GM18870 (cell line): ENCODE results near the gene OR5AL1.
"Not testable (repeated sequence)": the region's sequence is repeated elsewhere in the genome, so short reads cannot be mapped to it uniquely, and the experiment has no call there.

ENCODE experiments used
- ATAC-seq: cut with Tn5 transposase; IDR thresholded peaks from one replicate; pipeline ENCODE4 v1.9.1; 2021; ENCODE audit warnings: moderate library complexity; ENCODE audit not compliant: unreplicated experiment

Gene OR5AL1

DNA sequence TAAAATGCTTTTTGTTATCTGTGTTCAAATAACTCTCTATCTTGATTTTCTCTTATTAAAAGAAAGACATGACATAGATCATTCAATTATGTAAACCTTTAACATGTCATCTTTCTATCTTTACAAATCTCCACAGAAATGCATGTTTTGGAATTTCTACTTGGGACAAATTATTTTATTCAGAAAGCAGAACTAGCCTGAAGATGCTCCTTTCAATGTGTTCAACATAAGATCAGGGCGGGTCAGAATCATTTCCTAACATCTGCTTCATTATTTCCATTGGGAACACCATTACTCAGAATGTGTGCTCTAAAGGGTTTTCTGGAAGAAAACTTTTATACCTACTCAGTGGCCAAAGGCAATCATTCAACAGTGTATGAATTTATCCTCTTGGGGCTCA is at the start of gene OR5AL1:
TSS of gene OR5AL1 (plus strand) at position 301 of the 400 bp plus-strand sequence.
- no peak for ATAC-seq

DNA sequence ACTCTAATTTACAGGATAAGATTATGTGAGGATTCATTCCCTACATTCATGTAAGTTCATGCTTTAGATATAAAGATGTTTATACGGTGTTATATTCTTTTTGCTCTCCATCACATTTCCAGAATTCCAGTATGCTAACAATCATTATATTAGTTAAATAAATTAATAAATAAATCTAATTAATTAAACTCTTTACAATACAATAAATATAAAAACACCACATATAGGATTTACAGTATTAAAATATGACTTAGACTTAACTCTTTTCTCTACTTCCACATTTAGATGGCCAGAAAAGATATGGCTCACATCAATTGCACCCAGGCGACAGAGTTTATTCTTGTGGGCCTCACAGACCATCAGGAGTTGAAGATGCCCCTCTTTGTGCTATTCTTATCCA is 37.2 kb upstream of the OR5AL1 start, which contains the start of gene OR8U1:
TSS of gene OR8U1 (plus strand) at position 301 of the 400 bp plus-strand sequence. CDS start at position 301, 0 bp downstream.
- no peak for ATAC-seq

DNA sequence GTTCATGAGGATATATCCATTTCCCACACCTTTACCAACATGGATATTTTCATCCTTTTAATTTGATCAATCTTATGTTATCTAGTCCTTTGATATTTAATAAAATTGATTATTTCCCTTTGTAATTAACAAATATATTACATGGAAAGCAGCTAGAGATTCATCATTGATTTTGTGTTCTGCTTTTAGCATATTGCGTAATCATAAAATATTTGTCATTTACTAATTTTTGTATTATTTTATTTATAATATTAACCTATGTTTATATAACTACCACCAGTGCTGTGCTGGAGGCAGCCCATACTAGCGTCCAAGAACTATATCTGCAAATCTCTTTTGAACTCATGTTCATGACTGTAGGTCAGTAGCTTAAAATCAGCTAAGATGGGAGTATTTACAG is 32.4 kb upstream of the OR5AL1 start:
- no peak for ATAC-seq

DNA sequence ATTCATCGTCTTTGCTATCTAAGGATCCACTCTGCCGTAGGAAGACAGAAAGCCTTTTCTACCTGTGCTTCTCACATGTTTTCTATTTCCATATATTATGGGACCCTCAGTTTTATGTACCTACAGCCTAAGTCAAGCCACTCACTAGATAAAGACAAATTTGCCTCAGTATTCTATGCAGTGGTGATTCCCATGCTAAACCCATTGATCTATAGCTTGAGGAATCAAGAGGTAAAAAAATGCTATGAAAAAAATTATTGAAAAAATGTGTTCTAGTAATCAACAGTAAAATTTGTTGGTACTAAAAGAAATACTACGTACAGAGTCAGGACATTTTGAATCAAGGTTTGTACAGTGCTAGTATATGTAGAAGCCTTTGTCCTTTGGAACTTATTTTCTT is 18.1 kb upstream of the OR5AL1 start:
- no peak for ATAC-seq

DNA sequence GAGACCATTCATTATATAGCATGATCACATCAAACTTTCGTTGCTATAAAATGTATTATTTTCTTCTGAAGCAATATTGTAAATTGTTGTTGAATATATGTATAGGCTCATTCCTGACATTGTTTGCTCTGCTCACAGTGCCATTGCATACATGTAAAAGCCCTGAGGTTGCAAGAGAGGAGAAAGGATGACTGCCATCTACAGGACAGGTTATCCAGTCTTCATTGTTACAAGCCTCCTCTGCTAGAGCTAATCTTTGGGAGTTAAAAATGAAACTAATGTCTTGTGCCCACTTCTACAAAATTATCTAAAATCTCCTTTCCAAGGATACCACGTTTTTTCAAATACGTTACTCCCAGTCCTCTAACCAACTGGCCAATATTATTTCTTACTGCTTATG is 16.4 kb upstream of the OR5AL1 start:
- no peak for ATAC-seq

DNA sequence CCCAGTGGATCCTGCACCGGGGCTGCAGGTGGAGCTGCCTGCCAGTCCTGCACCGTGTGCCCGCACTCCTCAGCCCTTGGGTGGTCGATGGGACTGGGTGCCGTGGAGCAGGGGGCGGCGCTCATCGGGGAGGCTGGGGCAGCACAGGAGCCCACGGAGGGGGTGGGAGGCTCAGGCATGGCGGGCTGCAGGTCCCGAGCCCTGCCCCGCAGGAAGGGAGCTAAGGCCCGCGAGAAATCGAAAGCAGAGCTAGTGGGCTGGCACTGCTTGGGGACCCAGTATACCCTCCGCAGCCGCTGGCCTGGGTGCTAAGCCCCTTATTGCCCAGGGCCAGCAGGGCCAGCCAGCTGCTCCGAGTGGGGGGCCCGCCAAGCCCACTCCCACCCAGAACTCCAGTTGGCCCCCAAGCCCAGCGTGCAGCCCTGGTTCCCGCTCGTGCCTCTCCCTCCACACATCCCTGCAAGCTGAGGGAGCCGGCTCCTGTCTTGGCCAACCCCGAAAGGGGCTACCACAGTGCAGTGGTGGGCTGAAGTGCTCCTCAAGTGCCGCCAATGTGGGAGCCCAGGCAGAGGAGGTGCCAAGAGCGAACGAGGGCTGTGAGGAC is 10.5 kb upstream of the OR5AL1 start:
- ATAC-seq = not testable (repeated sequence)

DNA sequence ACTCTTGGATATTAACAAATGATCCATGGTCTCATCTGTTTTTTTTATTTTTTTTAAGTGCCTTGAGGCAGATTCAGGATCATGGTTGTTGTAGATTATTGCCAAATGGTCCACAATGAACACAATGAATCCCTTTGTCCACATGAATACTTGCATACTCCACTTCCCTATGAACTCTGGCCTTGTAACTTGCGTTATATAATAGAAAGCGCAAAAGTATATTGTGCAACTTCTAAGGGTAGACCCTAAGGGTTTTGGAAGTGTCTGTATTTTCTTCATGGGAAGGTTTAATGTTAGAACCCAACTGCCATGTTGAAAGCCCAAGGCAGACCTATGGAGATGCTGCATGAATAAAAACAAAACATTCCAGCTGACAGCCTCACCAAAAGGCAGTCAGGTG is 8.1 kb upstream of the OR5AL1 start:
- ATAC-seq = no peak

DNA sequence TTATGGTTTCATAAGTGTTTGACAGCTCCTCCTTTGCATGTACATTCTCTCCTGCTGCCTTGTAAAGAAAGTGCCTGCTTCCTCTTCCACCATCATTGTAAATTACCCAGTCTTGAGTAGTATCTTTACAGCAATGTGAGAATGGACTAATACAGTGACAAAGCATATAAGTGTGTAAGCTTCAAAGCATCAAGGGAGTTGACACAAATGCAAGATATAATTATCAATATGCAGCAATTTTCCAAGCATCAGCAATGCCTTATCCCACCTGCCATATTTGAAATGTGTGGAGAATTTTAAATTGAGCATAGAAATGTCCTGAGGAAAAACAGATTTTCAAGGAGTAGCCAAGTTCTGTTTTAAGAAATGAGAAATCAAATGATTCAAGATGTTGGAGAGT is 1.7 kb upstream of the OR5AL1 start:
- no peak for ATAC-seq

DNA sequence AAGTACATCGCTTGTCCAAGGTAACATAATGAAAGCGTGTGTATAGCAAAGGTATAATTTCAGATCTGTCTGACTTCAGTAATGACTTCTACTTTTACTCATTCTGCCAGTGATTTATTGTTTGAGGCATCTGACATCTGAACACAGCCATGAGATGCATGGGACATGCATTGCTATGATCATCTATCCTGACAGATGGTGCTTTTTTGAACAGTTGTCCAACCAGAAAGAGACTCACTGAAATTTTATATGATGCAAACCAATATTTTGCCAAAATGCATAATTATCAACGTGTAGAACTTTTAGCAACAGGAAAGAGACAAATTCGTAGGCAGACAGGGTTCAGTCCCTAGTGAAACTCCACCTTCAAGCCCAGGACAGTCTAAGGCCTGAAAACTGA is 41.0 kb downstream of the OR5AL1 start:
- no peak for ATAC-seq

DNA sequence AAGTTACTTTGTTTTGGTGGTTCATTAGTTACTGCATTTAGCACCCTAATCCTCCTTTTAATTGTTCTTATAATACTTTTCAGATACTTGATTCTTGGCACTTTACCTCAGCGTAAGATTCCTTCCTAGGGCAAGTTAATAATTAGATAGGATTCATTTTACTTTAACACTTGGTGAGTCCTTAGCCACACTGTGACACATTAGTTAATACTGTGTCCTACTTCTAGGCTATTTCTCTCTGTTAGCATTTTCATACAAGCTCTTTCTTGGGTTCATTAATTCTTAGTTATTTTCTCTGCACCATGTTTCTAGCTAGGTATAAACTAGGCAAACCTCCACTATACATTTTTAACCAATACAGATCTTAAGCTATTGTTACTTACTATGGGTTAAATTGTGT is 44.6 kb downstream of the OR5AL1 start:
- ATAC-seq = no peak
